Epithelial cell of prostate (primary cell): ENCODE results near the gene ATP5PF.
"Not testable (repeated sequence)": the region's sequence is repeated elsewhere in the genome, so short reads cannot be mapped to it uniquely, and the experiment has no call there.

Experiments used
- DNase-seq: peaks from one replicate; pipeline ENCODE4 v3.0.0-alpha.2; 2011; ENCODE audit warnings: low read depth, low spot score
- H3K27ac ChIP-seq: fragments of 450-650 bp; 2 replicates; pipeline ENCODE4 v1.5.1; 2017; ENCODE audit warnings: mild to moderate bottlenecking

Gene ATP5PF

GRCh38 chr21:25732091-25732760, 2.5 kb downstream of the ATP5PF start:
- no peak for DNase-seq
- peak overlapping the region; percentile 15 for H3K27ac ChIP-seq

DNA sequence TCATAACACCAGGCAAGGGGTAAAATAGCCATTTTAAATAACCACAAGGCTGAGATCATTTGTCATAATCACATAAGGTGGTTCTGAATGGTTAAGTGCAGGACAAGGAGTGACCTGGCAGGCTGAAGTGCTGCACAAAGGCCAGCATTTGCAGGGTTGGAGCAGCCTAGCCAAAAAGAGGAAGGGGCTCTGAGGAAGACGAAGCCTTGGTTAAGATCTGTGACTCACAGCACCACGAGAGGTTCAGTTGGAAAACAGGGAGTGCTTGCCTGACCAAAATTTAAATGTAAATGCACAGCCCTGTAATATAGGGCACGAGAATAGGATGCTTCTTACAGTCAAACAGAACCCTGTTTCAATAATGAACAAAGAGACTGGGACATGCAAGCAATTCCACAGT, 12.1 kb downstream of the ATP5PF start:
- no peak overlapping the region for H3K27ac ChIP-seq
- DNase-seq, result no peak

DNA sequence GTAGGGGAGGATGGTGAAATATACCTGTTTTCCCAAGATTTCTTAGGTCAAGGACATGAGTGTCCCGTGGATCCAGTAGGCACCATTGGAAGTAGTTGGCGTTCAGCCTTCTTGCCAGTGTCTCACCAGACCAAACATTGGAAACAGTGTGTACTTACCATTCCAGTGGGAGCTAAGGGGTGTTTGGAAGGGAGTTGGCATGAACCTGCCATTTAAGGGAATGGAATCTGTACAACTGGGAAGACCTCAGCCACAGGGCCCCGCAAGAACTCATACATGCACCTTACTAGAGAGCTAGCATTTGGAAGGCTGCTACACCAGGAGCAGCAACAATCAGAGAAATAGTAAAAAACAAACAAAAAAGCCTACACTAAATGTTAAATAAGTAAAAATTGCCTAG, 12.7 kb downstream of the ATP5PF start:
- no peak overlapping the region for H3K27ac ChIP-seq
- no peak for DNase-seq

- DNase-seq, result no peak
- no peak overlapping the region for H3K27ac ChIP-seq
Measured at GRCh38 chr21:25717491-25718147, 17.1 kb downstream of the ATP5PF start.

DNA sequence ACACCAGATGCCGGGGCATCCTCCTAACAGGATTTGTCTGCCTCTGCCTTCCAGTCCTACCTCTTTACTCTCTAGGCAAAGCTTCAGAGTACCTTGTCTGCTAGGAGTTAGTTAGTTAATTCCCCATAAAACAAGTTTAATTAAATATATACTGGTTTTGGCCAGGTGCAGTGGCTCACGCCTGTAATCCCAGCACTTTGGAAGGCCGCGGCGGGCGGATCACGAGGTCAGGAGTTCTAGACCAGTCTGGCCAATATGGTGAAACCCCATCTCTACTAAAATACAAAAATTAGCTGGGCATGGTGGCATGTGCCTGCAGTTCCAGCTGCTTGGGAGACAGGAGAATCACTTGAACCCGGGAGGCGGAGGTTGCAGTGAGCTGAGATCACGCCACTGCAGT, 20.6 kb downstream of the ATP5PF start:
- not testable (repeated sequence) for H3K27ac ChIP-seq, DNase-seq

DNA sequence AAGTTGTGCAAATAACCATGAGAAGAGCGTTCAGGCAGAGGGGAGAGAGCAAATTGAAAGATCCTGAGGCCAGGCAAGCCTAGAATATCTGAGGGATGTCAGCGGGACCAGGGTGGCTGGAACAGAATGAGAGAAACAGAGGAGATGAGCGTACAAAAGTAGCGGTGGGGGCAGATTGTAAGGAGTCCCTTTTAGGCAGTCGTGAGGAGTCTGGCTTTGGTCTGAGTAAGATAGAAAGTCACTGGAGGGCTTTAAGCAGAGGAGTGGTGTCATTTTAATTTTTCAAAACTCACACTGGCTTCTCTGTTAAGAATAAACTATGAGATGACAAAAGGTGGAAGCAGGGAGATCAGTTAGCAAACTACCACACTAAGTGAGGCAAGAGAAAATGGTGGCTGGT, 24.2 kb downstream of the ATP5PF start:
- no peak overlapping the region for H3K27ac ChIP-seq
- DNase-seq, result no peak

GRCh38 chr21:25709684-25710265, 24.9 kb downstream of the ATP5PF start:
- H3K27ac ChIP-seq, result no peak overlapping the region
- no peak for DNase-seq

GRCh38 chr21:25708467-25709065, 26.1 kb downstream of the ATP5PF start:
- H3K27ac ChIP-seq, result no peak overlapping the region
- DNase-seq, result no peak

- no peak overlapping the region for H3K27ac ChIP-seq
- no peak for DNase-seq
Measured at GRCh38 chr21:25701529-25701928, 33.2 kb downstream of the ATP5PF start.

- DNase-seq, result peak; percentile 22
- H3K27ac ChIP-seq, result no peak overlapping the region
Measured at GRCh38 chr21:25700741-25701140, 34.0 kb downstream of the ATP5PF start.

DNA sequence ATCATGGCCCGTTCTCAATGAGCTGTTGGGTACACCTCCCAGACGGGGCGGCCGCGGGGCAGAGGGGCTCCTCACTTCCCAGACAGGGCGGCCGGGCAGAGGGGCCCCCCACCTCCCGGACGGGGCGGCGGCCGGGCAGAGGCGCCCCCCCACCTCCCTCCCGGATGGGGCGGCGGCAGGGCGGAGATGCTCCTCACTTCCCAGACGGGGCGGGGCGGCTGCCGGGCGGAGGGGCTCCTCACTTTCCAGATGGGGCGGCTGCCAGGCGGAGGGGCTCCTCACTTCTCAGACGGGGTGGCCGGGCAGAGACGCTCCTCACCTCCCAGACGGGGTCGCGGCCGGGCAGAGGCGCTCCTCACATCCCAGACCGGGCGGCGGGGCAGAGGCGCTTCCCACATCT, 39.2 kb downstream of the ATP5PF start:
- DNase-seq, H3K27ac ChIP-seq: not testable (repeated sequence)

- H3K27ac ChIP-seq, result no peak overlapping the region
- DNase-seq, result no peak
Measured at GRCh38 chr21:25691976-25692375, 42.7 kb downstream of the ATP5PF start.

GRCh38 chr21:25689226-25689625, 45.5 kb downstream of the ATP5PF start:
- DNase-seq, result no peak

DNA sequence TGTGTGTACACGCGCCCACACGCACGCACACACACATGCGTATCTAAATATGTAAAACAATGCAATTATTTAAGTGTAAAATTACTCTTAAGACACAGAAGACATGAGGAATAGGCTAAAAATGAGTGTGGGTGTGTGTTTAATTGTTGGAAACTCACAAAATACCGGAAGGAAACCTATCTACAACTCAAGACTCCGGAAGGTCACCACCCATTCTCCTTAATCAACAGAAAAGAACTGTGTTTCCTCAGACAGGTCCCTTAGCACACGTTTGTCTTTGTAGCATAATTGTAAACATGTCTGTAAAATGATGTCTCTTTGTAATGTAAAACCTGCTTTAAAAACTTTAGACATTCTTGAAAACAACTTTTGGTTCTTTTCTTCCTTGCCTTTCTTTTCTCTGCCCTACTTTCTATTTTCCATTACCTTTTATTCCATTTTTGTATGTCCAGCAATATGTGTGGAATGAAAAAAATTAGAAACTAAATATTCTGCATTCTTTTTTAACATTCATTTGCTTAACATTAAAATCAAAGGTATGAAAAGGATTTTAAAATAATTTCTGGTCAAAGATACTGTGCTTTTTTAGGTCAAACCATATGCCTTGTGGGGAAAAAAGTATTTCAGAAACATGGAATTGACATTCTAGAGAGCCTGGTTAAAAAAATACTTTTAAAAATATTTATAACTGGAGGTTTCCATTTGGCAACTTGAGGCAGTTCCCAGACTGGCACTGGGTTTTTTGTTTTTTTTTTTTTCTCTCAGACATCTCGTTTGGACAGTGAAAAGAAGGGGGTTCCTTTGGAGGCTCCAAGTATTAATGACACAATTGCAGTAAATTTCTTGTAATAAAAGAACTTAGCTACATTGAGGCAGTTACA, 46.2 kb downstream of the ATP5PF start:
- no peak overlapping the region for H3K27ac ChIP-seq
- DNase-seq, result no peak

More at GRCh38 chr21:25689226-25689625, 45.5 kb downstream of the ATP5PF start:
- no peak overlapping the region for H3K27ac ChIP-seq

- no peak overlapping the region for H3K27ac ChIP-seq
- no peak for DNase-seq
Measured at GRCh38 chr21:25687787-25688186, 46.9 kb downstream of the ATP5PF start.

DNA sequence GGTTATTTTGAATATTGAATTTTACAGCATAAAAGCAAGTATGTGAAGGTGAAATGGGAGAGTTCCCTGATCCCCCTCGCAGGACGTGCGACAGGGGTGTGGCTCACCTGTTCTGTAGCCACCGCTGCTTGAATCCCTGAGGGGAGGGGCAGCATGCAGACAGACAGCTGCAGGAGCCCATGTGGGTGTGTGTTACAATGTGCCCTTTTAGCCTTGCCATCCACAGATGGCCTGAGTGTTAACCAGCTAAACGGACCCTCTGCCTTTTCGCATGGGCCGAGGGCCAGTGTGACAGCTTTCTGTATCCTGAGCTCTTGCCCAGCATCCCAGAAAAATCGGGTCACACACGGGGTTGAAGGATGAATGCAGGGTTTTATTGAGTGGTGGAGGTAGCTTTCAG, 52.3 kb downstream of the ATP5PF start:
- DNase-seq, result no peak
- no peak overlapping the region for H3K27ac ChIP-seq

DNA sequence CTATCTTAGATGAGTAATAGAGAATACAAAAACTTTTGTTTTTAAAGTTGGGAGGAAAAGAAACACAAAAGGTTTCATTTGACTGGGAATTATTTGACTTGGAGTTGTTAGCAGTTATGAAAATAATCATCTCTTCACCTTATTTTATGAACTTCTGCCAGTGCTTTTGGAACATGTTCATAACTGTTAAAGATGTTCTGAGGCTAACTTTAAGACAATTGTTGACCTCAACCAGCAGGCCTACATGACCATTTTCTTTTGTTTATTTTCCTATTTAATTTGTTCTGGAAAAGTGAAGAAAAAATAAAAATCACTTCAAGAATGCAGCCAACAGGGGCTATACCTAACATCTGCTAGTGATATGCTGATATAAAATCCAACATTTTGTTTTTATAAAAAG, 58.3 kb downstream of the ATP5PF start:
- H3K27ac ChIP-seq, result no peak overlapping the region
- DNase-seq, result no peak
